MM.1S (cell line): ENCODE data around the gene ROR2.

Experiments
- CTCF ChIP-seq: fragments of 300-600 bp; sonication (generic); IDR thresholded peaks from 2 replicates; pipeline ENCODE4 v1.5.1; 2016; ENCODE audit warnings: antibody characterized with exemption, low read length, mixed read lengths
- EZH2 ChIP-seq: fragments of 300-600 bp; sonication (generic); optimal IDR thresholded peaks from 2 replicates; pipeline ENCODE3; 2017; ENCODE audit warnings: low read depth, mild to moderate bottlenecking, antibody characterized with exemption, low read length, mixed read lengths

GRCh38 chr9:91724068-91724440, 226.0 kb downstream of the ROR2 start:
- TF ChIP-seq CTCF (no peak), EZH2 (no peak)
